ENCODE results near the gene FTO. TPM values are rescaled to one million over a fixed set of nuclear protein-coding genes. Genes with fewer than 3 reads are reported as not detected.

Gene FTO
- total RNA-seq, 1 donor from 2014 or later = 107 TPM

DNA sequence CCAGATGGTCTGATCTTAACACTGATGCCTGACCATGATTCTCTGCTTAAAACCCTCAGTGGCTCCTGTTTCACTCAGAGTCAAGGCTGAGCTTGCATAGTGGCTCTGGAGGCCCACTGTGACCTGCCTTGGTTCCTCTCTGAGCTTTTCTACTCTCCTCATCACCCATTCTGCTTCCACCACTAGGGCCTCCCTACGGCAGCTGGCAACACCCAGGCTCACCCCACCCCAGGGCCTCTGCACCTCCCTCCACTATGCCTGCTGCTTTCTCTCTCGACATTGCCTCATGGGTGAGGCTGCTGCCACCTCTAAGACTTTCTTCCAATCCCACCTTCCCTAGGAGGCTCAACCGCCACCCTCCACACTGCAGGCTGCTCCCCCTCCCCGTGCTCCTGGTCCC, 455.0 kb downstream of the FTO start:
- H3K9me3 Mint-ChIP-seq = peaks cover 13% of the 10 kb centered on the region
- no peaks in the 10 kb centered on the region for H3K4me1 Mint-ChIP-seq
- peaks cover 9% of the 10 kb centered on the region for H3K36me3 Mint-ChIP-seq (ENCODE audit: low read depth)
- no peaks in the 10 kb centered on the region for H3K27me3 Mint-ChIP-seq (ENCODE audit: low read depth)
- H3K4me3 Mint-ChIP-seq = no peak overlapping the region
- no peak for TF ChIP-seq CTCF (conservative IDR thresholded peaks at IDR 0.05)
- no peak for DNase-seq (ENCODE audit: low read depth, low spot score)
- no peak overlapping the region for H3K27ac Mint-ChIP-seq (ENCODE audit: unreplicated experiment)

DNA sequence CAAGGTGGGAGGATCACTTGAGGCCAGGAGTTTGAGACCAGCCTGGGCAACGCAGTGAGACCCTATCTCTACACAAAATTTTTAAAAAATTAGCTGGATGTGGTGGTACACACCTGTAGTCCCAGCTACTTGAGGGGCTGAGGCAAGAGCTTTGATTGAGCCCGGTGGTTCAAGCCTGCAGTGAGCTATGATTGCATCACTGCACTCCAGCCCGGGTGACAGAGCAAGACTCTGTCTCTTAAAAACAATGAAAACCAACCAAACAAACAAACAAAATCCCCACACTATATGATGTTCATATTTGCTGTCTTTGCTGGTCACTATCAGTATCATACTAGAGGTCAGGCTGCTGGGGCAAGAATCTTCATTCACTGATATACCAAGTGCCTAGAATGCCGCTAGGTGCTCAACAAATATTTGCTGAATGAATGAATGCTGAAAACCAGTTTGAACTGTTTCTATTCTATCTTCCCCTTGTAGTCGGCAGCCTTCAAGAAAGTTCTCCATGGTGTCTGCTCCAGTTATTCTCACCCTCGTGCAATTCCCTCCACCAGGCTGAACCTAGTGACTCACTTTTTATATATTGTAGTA, 455.6 kb downstream of the FTO start:
- DNase-seq (ENCODE audit: low read depth, low spot score) = no peak
- Mint-ChIP-seq H3K9me3 (peaks cover 13% of the 10 kb centered on the region), H3K36me3 (ENCODE audit: low read depth) (peaks cover 9% of the 10 kb centered on the region), H3K27ac (ENCODE audit: unreplicated experiment) (no peak overlapping the region), H3K27me3 (ENCODE audit: low read depth) (no peaks in the 10 kb centered on the region), H3K4me3 (no peak overlapping the region), H3K4me1 (no peaks in the 10 kb centered on the region)
- TF ChIP-seq CTCF (conservative IDR thresholded peaks at IDR 0.05) = no peak

GRCh38 chr16:54160252-54160860, 456.4 kb downstream of the FTO start:
- Mint-ChIP-seq H3K9me3 (peaks cover 13% of the 10 kb centered on the region), H3K27ac (ENCODE audit: unreplicated experiment) (no peak overlapping the region)

GRCh38 chr16:54160939-54161897, 457.3 kb downstream of the FTO start:
- TF ChIP-seq CTCF (conservative IDR thresholded peaks at IDR 0.05) = no peak
- H3K27me3 Mint-ChIP-seq (ENCODE audit: low read depth) = no peaks in the 10 kb centered on the region
- DNase-seq (ENCODE audit: low read depth, low spot score) = no peak
- peaks cover 7% of the 10 kb centered on the region for H3K36me3 Mint-ChIP-seq (ENCODE audit: low read depth)
- no peak overlapping the region for H3K27ac Mint-ChIP-seq (ENCODE audit: unreplicated experiment)
- H3K4me1 Mint-ChIP-seq = peaks cover 6% of the 10 kb centered on the region
- H3K9me3 Mint-ChIP-seq = peaks cover 9% of the 10 kb centered on the region
- no peak overlapping the region for H3K4me3 Mint-ChIP-seq

More at GRCh38 chr16:54160252-54160860, 456.4 kb downstream of the FTO start:
- DNase-seq (ENCODE audit: low read depth, low spot score) = no peak
- peaks cover 9% of the 10 kb centered on the region for H3K36me3 Mint-ChIP-seq (ENCODE audit: low read depth)
- H3K27me3 Mint-ChIP-seq (ENCODE audit: low read depth) = no peaks in the 10 kb centered on the region
- peaks cover 6% of the 10 kb centered on the region for H3K4me1 Mint-ChIP-seq
- no peak overlapping the region for H3K4me3 Mint-ChIP-seq
- TF ChIP-seq CTCF (conservative IDR thresholded peaks at IDR 0.05) = no peak

GRCh38 chr16:54163197-54163843, 459.4 kb downstream of the FTO start:
- peaks cover 3% of the 10 kb centered on the region for H3K36me3 Mint-ChIP-seq (ENCODE audit: low read depth)
- H3K4me3 Mint-ChIP-seq = no peak overlapping the region
- DNase-seq (ENCODE audit: low read depth, low spot score) = no peak
- peaks cover 6% of the 10 kb centered on the region for H3K4me1 Mint-ChIP-seq
- no peak overlapping the region for H3K27ac Mint-ChIP-seq (ENCODE audit: unreplicated experiment)
- H3K27me3 Mint-ChIP-seq (ENCODE audit: low read depth) = no peaks in the 10 kb centered on the region
- no peak for TF ChIP-seq CTCF (conservative IDR thresholded peaks at IDR 0.05)
- peaks cover 4% of the 10 kb centered on the region for H3K9me3 Mint-ChIP-seq
